GM12878 (cell line): ENCODE measurements around the gene CENPX. TPM values are rescaled to one million over a fixed set of nuclear protein-coding genes. Genes with fewer than 3 reads are reported as not detected.

Source experiments
- ATAC-seq: fragments of 200-7000 bp; cut with Tn5 transposase; 3 replicates; pipeline ENCODE4 v1.9.1; 2020; ENCODE audit warnings: mild to moderate bottlenecking, moderate library complexity
- BruUV-seq: library from RNA; stranded (reverse); fragments of 400-500 nt; replicated peaks from 2 replicates; lab custom pipeline; 2021; lab: Mats Ljungman, UMichigan
- CTCF ChIA-PET: fragments of 300-600 bp; sonication (Branson Sonifier 250); formaldehyde crosslinking; extraction: SDS; loops from one replicate; lab custom pipeline; 2021; ENCODE audit warnings: inconsistent platforms; lab: Yijun Ruan, JAX
- POLR2A ChIA-PET: fragments of 350-600 bp; formaldehyde crosslinking; extraction: SDS; loops from one replicate; lab custom pipeline; 2021; ENCODE audit warnings: inconsistent platforms; lab: Charles Lee
- RAD21 ChIA-PET: fragments of 300-600 bp; sonication (Branson Sonifier 250); formaldehyde crosslinking; loops from one replicate; lab custom pipeline; 2023; ENCODE audit warnings: antibody characterized with exemption; ENCODE audit not compliant: unreplicated experiment; lab: Charles Lee
- SMC1A ChIA-PET: fragments of 300-600 bp; sonication (Branson Sonifier 250); formaldehyde crosslinking; loops from one replicate; lab custom pipeline; 2023; ENCODE audit not compliant: unreplicated experiment, uncharacterized antibody; lab: Charles Lee
- DNase-seq: peaks from one replicate; pipeline ENCODE4 v3.0.0-alpha.2; 2011; ENCODE audit warnings: low read depth, low spot score
- FAIRE-seq: peaks from 3 replicates; lab custom pipeline; 2011; peaks lifted over from hg19 to GRCh38; lab: Jason Lieb, UNC
- H2AFZ ChIP-seq: 2 replicates; pipeline ENCODE4 v1.6.0; 2011; ENCODE audit warnings: low read depth, low read length, control low read depth; ENCODE audit not compliant: control insufficient read depth
- H3K27ac ChIP-seq: 2 replicates; pipeline ENCODE4 v1.5.1; 2011; ENCODE audit warnings: control low read depth; ENCODE audit not compliant: control insufficient read depth, insufficient read depth
- H3K27me3 ChIP-seq, 2 experiments: replicated peaks in 1 of 2; 2 replicates each; pipeline versions ENCODE4 v1.6.0 to v1.6.1; 2011; ENCODE audit warnings: low read length in 1 of 2; ENCODE audit not compliant: control insufficient read depth in 2 of 2, insufficient read depth in 2 of 2
- H3K36me3 ChIP-seq, 2 experiments: 2 replicates each; pipeline ENCODE4 v1.5.1; 2011; ENCODE audit warnings: low read length in 1 of 2; ENCODE audit not compliant: control insufficient read depth in 2 of 2, insufficient read depth in 2 of 2
- H3K4me1 ChIP-seq: 2 replicates; pipeline ENCODE4 v1.6.1; 2011; ENCODE audit warnings: mild to moderate bottlenecking, low read length, moderate library complexity, mixed read lengths; ENCODE audit not compliant: control insufficient read depth, insufficient read depth
- H3K4me2 ChIP-seq: 2 replicates; pipeline ENCODE4 v1.6.0; 2011; ENCODE audit warnings: control low read depth; ENCODE audit not compliant: control insufficient read depth, insufficient read depth
- H3K4me3 ChIP-seq: fragments of 200-600 bp; sonication (generic); 2 replicates; pipeline ENCODE4 v1.5.1; 2016
- H3K79me2 ChIP-seq: 2 replicates; pipeline ENCODE4 v1.6.0; 2011; ENCODE audit warnings: low read length; ENCODE audit not compliant: control insufficient read depth, insufficient read depth
- H3K9ac ChIP-seq: 2 replicates; pipeline ENCODE4 v1.8.0; 2011; ENCODE audit warnings: low read length, control low read depth, mixed read lengths; ENCODE audit not compliant: control insufficient read depth, insufficient read depth
- H3K9me3 ChIP-seq: replicated peaks from 3 replicates; pipeline ENCODE4 v1.5.1; 2011; ENCODE audit warnings: mild to moderate bottlenecking, low read length; ENCODE audit not compliant: control insufficient read depth, insufficient read depth
- H4K20me1 ChIP-seq: 2 replicates; pipeline ENCODE4 v1.6.0; 2011; ENCODE audit not compliant: control insufficient read depth, insufficient read depth
- MEF2A ChIP-seq: IDR thresholded peaks from 2 replicates; pipeline ENCODE4 v1.6.1; 2011; ENCODE audit warnings: low read depth, mild to moderate bottlenecking, low read length, moderate library complexity; ENCODE audit not compliant: insufficient read depth
- POLR2A ChIP-seq: IDR thresholded peaks from 2 replicates; pipeline ENCODE4 v1.6.1; 2011; ENCODE audit warnings: low read depth, mild to moderate bottlenecking, low read length
- WGBS: methylation state at CpG from one replicate; pipeline ENCODE4 v1.1.6; 2016; ENCODE audit warnings: low lambda C conversion rate; ENCODE audit not compliant: insufficient replicate concordance, insufficient coverage; ENCODE audit errors: missing lambda C conversion rate; 5-methylcytosine and 5-hydroxymethylcytosine counted together
- in situ Hi-C: fragments of 300-500 bp; cut with MboI; formaldehyde crosslinking; loops from 9 replicates; pipeline ENCODE4 v1.14.3; 2018; ENCODE audit warnings: mixed read lengths
- intact Hi-C: fragments of 100-400 bp; cut with micrococcal nuclease; formaldehyde crosslinking; loops from one replicate; pipeline ENCODE4 v1.14.2; 2022; ENCODE audit not compliant: unreplicated experiment
- polyA plus RNA-seq, 11 experiments: library from polyadenylated mRNA; depleted of rRNA in 4 of 11; unstranded in 6 of 11; stranded (reverse) in 5 of 11; fragments of >200 nt; fragmentation: Nextera tagmentation in 4 of 11; fragmentation: Illumina TruSeq in 1 of 11; extraction: Ambion mirVana in 4 of 11; extraction: Trizol in 1 of 11; gene quantifications; 1 replicate in 1 of 11; 2 replicates in 10 of 11; pipeline versions ENCODE4 v1.2.1 to v1.2.3, GENCODE V29; 2011 to 2016; ENCODE audit warnings: inconsistent platforms in 2 of 11, missing spikeins in 2 of 11, low read depth in 1 of 11
- total RNA-seq, 4 experiments: library from RNA; depleted of rRNA in 3 of 4; stranded (reverse); fragments of >200 nt in 3 of 4; fragmentation: Illumina TruSeq in 1 of 4; extraction: Trizol in 1 of 4; gene quantifications; 2 replicates each; pipeline versions ENCODE4 v1.2.1 to v1.2.3, GENCODE V29; 2013 to 2021
- TF ChIP-seq, protein P1 (sequence below), 3 experiments: IDR thresholded peaks in 2 of 3; conservative IDR thresholded peaks in 1 of 3; 2 replicates each; pipeline ENCODE4 v1.5.1; 2011; ENCODE audit warnings: low read depth in 3 of 3, low read length in 3 of 3, mild to moderate bottlenecking in 3 of 3, control low read depth in 2 of 3, moderate library complexity in 2 of 3, inconsistent platforms in 1 of 3, mixed read lengths in 1 of 3; ENCODE audit not compliant: control insufficient read depth in 2 of 3, insufficient read depth in 1 of 3; ENCODE audit errors: extremely low read depth in 1 of 3

CENPX gene
- total and polyA plus RNA-seq, 10 of the 15 experiments (the other 5 are each of a cell fraction or from before 2014, with no cell fraction given): 11.7 to 182 (median 71.9) TPM

DNA sequence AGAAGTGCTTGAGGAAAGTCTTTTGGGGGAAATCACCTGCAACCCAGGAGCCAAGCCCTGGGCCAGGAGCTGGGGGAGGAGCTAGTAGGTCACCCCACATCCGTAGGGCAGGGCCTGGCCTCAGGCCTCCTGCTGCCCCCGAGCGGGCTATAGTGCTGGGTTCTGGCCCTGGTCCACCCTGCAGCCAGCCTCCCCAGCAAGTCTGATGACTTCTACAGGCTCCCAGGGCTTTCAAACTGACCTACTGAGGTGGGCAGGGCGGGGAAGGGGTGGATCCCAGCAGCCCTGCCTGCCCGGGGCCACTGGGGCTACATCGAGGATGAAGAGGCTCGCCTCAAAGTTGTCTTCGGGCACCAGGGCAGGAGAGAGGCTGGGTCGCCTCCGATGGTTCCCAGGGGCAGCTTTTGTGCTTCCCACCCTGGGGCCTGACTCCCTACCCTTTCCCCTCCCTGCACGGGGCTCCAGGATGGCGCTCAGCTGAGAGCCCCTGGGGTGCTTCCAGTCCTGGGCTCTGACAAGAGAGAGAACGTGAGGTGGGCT, 5.0 kb downstream of the CENPX start:
- ChIA-PET SMC1A (no interaction called here), RAD21 (interaction anchor here (1.8 kb wide), 1 partner anchor 58 kb away, joined by 6 read pairs; no protein-coding TSS in a partner anchor), POLR2A (no interaction called here), CTCF (interaction anchor here (1.9 kb wide), 1 partner anchor 58 kb away, joined by 7 read pairs; no protein-coding TSS in a partner anchor)
- no peak for ATAC-seq
- no peaks in the 10 kb centered on the region; a peak in 2 of 4 replicates for H3K36me3 ChIP-seq
- TF ChIP-seq POLR2A: peak; percentile 51; the same call in 1 of the 2 replicates
- no peak for TF ChIP-seq MEF2A
- no peaks in the 10 kb centered on the region for H3K9me3 ChIP-seq
- intact Hi-C loops: no loop called here
- no peak overlapping the region for H3K27ac ChIP-seq
- no peaks in the 10 kb centered on the region for H3K27me3 ChIP-seq
- 95% methylated on average over 13 of the region's 13 CpGs for WGBS
- H4K20me1 ChIP-seq: no peaks in the 10 kb centered on the region
- DNase-seq: no peak
- H3K79me2 ChIP-seq: peaks cover 21% of the 10 kb centered on the region
- BruUV-seq: no TSS peak
- peaks cover 6% of the 10 kb centered on the region for H3K4me1 ChIP-seq
- no peak overlapping the region for H3K4me2 ChIP-seq
- no peak overlapping the region for H3K4me3 ChIP-seq
- no peak for FAIRE-seq
- in situ Hi-C loops: no loop called here
- no peak overlapping the region for H3K9ac ChIP-seq
- H2AFZ ChIP-seq: no peak overlapping the region

DNA sequence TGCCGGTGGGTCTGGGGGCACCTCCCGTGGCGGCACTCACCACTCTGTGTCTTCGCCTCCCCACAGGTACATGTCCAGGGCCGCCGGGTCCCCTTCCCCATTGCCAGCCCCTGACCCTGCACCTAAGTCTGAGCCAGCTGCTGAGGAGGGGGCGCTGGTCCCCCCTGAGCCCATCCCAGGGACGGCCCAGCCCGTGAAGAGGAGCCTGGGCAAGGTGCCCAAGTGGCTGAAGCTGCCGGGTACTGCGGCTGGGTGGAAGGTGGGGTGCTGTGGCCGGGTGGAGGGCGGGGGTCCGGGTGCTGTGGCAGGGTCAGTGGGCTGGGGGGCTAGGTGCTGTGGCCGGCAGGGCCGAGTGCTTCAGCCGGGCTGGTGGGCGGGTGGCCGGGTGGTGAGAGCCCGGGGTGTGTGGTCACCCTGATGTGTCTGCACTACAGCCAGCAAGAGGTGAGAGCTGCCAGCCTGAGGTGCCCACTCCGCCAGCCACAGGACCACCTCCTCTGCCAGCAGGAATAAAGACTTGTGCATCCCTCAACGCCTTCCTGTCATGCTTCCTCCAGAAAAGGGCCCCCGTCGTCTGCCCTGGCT, 5.7 kb downstream of the CENPX start:
- H3K4me2 ChIP-seq: no peak overlapping the region
- in situ Hi-C loops: no loop called here
- no peak overlapping the region for H3K9ac ChIP-seq
- DNase-seq: no peak
- H3K27me3 ChIP-seq: no peaks in the 10 kb centered on the region
- no peaks in the 10 kb centered on the region for H4K20me1 ChIP-seq
- SMC1A ChIA-PET: no interaction called here
- no peaks in the 10 kb centered on the region for H3K9me3 ChIP-seq
- no peak overlapping the region for H3K27ac ChIP-seq
- CTCF ChIA-PET: no interaction called here
- POLR2A ChIA-PET: no interaction called here
- no peak overlapping the region for H2AFZ ChIP-seq
- ATAC-seq: no peak
- FAIRE-seq: no peak
- TF ChIP-seq, protein P1, sequence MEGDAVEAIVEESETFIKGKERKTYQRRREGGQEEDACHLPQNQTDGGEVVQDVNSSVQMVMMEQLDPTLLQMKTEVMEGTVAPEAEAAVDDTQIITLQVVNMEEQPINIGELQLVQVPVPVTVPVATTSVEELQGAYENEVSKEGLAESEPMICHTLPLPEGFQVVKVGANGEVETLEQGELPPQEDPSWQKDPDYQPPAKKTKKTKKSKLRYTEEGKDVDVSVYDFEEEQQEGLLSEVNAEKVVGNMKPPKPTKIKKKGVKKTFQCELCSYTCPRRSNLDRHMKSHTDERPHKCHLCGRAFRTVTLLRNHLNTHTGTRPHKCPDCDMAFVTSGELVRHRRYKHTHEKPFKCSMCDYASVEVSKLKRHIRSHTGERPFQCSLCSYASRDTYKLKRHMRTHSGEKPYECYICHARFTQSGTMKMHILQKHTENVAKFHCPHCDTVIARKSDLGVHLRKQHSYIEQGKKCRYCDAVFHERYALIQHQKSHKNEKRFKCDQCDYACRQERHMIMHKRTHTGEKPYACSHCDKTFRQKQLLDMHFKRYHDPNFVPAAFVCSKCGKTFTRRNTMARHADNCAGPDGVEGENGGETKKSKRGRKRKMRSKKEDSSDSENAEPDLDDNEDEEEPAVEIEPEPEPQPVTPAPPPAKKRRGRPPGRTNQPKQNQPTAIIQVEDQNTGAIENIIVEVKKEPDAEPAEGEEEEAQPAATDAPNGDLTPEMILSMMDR (IDR thresholded peaks at IDR 0.05 in 2 of 3, conservative IDR thresholded peaks at IDR 0.05 in 1 of 3; ENCODE audit: control insufficient read depth in 2 of 3, extremely low read depth in 1 of 3, insufficient read depth in 1 of 3, low read depth in 3 of 3, low read length in 3 of 3): no peak
- peak; percentile 15; the same call in 1 of the 2 replicates for TF ChIP-seq POLR2A
- H3K4me3 ChIP-seq: no peak overlapping the region
- H3K79me2 ChIP-seq: peaks cover 14% of the 10 kb centered on the region
- H3K36me3 ChIP-seq: no peaks in the 10 kb centered on the region; a peak in 2 of 4 replicates
- no TSS peak for BruUV-seq
- intact Hi-C loops: no loop called here
- peaks cover 5% of the 10 kb centered on the region for H3K4me1 ChIP-seq
- RAD21 ChIA-PET: interaction anchor here (1.8 kb wide), 1 partner anchor 57 kb away, joined by 6 read pairs; no protein-coding TSS in a partner anchor
- 92% methylated on average over 13 of the region's 24 CpGs for WGBS
